ENCODE data around the gene PIGT. TPM values are rescaled to one million over a fixed set of nuclear protein-coding genes. Genes with fewer than 3 reads are reported as not detected.

The PIGT gene
- polyA plus RNA-seq, 1 of the 3 experiments (the other 2 are of a cell fraction): 144 TPM

DNA sequence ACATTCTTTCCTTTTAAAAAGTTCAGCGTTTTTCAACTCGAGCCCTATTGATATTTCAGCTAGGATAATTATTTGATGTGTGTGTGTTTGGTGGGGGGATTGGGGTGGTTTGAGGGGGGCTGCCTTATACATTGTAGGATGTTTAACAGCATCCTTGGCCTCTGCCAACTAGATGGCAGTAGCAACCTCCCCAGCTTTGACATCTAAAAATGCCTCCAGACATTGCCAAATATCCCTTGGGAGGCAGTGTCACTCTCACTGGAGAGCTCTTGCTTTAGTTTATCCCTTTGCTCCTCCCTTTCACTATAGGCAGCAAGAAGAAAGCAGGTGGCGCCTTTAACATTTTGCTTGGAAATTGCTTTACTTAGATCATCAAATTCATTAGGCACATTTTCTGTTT, 23.2 kb upstream of the PIGT start:
- H3K4me2 ChIP-seq: no peak overlapping the region
- H3K4me1 ChIP-seq (ENCODE audit: control insufficient read depth in 1 of 2, insufficient read depth in 2 of 2, low read depth in 1 of 2, low read length in 1 of 2): no peaks in the 10 kb centered on the region
- 79% methylated on average over 3 of the region's 3 CpGs for WGBS (ENCODE audit: low lambda C conversion rate)
- ChIA-PET POLR2A (no interaction called here), CTCF (interaction anchor here (0.6 to 3.4 kb wide), 6 partner anchors 10 to 1836 kb away, joined by 3 to 20 read pairs (median 4); no protein-coding TSS in a partner anchor)
- H3K36me3 ChIP-seq (replicated peaks in 1 of 2; ENCODE audit: control insufficient read depth in 1 of 2, insufficient read depth in 2 of 2, low read length in 1 of 2): peaks cover 0 to 2% of the 10 kb centered on the region in 2 experiments
- H3K27me3 ChIP-seq (ENCODE audit: insufficient read depth): no peaks in the 10 kb centered on the region
- no peak overlapping the region for H3K9ac ChIP-seq
- H3K4me3 ChIP-seq (ENCODE audit: low read depth in 2 of 2, low read length in 1 of 2): no peak overlapping the region
- H3K9me3 ChIP-seq: no peaks in the 10 kb centered on the region
- no peak overlapping the region for H2AFZ ChIP-seq (ENCODE audit: low read depth)
- no peaks in the 10 kb centered on the region for H4K20me1 ChIP-seq (ENCODE audit: insufficient read depth)
- no peaks in the 10 kb centered on the region for H3K9me2 ChIP-seq
- no peak for DNase-seq
- H3K79me2 ChIP-seq (ENCODE audit: insufficient read depth): no peaks in the 10 kb centered on the region
- peaks cover 5% of the 10 kb centered on the region for H3F3A ChIP-seq (replicated peaks; ENCODE audit: insufficient read depth)
- TF ChIP-seq EZH2phosphoT487 (IDR thresholded peaks at IDR 0.05; ENCODE audit: borderline replicate concordance, low read depth) (no peak), MEF2A (IDR thresholded peaks at IDR 0.05; ENCODE audit: borderline replicate concordance, low read depth) (no peak), GABPA (IDR thresholded peaks at IDR 0.05; ENCODE audit: low read depth) (no peak), FOSL2 (IDR thresholded peaks at IDR 0.05; ENCODE audit: borderline replicate concordance, low read depth) (no peak)
- TF ChIP-seq, protein P1, sequence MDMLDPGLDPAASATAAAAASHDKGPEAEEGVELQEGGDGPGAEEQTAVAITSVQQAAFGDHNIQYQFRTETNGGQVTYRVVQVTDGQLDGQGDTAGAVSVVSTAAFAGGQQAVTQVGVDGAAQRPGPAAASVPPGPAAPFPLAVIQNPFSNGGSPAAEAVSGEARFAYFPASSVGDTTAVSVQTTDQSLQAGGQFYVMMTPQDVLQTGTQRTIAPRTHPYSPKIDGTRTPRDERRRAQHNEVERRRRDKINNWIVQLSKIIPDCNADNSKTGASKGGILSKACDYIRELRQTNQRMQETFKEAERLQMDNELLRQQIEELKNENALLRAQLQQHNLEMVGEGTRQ (IDR thresholded peaks at IDR 0.05; ENCODE audit: borderline replicate concordance, low read depth, low read length): no peak
- H3K27ac ChIP-seq (ENCODE audit: low read depth in 2 of 2, low read length in 1 of 2): no peak overlapping the region

DNA sequence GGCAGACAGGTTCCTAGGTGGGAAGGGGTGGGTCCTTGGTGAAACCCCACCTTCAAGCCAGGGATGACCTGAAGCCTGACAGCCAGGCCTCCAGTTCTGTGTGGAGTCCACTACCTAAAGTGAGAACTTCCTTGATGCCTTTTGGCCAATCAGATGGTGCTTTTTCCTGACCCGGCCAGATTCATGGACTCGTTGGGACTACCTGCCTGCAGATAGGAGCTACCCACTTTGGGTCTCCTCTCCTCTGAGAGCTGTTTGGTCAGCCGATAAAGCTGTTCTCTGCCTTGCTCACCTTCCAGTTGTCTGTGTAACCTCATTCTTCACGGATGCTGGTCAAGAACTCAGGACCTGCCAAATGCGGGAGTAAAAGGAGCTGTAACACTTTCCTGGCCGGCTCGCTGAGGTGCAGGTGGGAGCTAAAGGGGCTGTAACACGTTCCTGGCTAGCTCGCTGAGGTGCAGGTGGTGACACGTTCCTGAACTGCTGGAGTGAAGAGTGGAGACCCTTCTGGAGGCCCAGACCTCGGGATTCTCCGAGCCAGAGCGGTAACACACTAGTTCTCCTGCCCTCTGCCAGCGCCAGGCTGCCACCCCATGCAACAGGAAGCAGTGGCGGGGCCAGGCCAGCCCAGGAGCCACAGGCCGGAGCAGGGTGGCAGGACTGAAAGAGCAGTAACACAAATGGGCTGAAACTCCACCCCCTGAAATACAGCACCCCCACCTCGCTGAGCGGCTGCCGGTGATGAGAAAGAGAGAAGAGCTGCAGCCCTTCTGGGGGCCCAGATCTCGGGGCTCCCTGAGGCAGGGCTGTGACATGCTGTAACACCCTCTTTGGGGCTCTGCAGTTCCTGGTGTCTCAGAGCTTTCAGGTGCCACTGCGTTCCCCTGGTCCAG, 21.5 kb upstream of the PIGT start:
- 87% methylated on average over 13 of the region's 21 CpGs for WGBS (ENCODE audit: low lambda C conversion rate)
- no peak for TF ChIP-seq EP300 (IDR thresholded peaks at IDR 0.05; ENCODE audit: borderline replicate concordance in 1 of 2, low read depth in 1 of 2, low read length in 1 of 2)
- TF ChIP-seq JUND (IDR thresholded peaks at IDR 0.05): no peak
- TF ChIP-seq, protein P2, sequence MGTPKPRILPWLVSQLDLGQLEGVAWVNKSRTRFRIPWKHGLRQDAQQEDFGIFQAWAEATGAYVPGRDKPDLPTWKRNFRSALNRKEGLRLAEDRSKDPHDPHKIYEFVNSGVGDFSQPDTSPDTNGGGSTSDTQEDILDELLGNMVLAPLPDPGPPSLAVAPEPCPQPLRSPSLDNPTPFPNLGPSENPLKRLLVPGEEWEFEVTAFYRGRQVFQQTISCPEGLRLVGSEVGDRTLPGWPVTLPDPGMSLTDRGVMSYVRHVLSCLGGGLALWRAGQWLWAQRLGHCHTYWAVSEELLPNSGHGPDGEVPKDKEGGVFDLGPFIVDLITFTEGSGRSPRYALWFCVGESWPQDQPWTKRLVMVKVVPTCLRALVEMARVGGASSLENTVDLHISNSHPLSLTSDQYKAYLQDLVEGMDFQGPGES (IDR thresholded peaks at IDR 0.05; ENCODE audit: low read depth, low read length): no peak
- no peak for TF ChIP-seq FOXJ3 (CRISPR knock-in tag; IDR thresholded peaks at IDR 0.05)
- TF ChIP-seq NFIC (IDR thresholded peaks at IDR 0.05; ENCODE audit: borderline replicate concordance): no peak
- no peak for TF ChIP-seq ELF1 (IDR thresholded peaks at IDR 0.05)
- TF ChIP-seq, protein P3, sequence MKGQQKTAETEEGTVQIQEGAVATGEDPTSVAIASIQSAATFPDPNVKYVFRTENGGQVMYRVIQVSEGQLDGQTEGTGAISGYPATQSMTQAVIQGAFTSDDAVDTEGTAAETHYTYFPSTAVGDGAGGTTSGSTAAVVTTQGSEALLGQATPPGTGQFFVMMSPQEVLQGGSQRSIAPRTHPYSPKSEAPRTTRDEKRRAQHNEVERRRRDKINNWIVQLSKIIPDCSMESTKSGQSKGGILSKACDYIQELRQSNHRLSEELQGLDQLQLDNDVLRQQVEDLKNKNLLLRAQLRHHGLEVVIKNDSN (IDR thresholded peaks at IDR 0.05; ENCODE audit: borderline replicate concordance, low read depth): no peak
- TF ChIP-seq, protein P4, sequence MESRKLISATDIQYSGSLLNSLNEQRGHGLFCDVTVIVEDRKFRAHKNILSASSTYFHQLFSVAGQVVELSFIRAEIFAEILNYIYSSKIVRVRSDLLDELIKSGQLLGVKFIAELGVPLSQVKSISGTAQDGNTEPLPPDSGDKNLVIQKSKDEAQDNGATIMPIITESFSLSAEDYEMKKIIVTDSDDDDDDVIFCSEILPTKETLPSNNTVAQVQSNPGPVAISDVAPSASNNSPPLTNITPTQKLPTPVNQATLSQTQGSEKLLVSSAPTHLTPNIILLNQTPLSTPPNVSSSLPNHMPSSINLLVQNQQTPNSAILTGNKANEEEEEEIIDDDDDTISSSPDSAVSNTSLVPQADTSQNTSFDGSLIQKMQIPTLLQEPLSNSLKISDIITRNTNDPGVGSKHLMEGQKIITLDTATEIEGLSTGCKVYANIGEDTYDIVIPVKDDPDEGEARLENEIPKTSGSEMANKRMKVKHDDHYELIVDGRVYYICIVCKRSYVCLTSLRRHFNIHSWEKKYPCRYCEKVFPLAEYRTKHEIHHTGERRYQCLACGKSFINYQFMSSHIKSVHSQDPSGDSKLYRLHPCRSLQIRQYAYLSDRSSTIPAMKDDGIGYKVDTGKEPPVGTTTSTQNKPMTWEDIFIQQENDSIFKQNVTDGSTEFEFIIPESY (IDR thresholded peaks at IDR 0.05; ENCODE audit: borderline replicate concordance, low read depth): no peak
- TF ChIP-seq TCF12 (IDR thresholded peaks at IDR 0.05): no peak
- no peak for TF ChIP-seq GATA2 (CRISPR knock-in tag; IDR thresholded peaks at IDR 0.05)
- TF ChIP-seq SMC3 (IDR thresholded peaks at IDR 0.05; ENCODE audit: low read depth, low read length): no peak
- no peak for TF ChIP-seq NRF1 (IDR thresholded peaks at IDR 0.05; ENCODE audit: low read depth, low read length)
- TF ChIP-seq CHD2 (IDR thresholded peaks at IDR 0.05; ENCODE audit: low read length, partially characterized antibody): no peak
- TF ChIP-seq, protein P5, sequence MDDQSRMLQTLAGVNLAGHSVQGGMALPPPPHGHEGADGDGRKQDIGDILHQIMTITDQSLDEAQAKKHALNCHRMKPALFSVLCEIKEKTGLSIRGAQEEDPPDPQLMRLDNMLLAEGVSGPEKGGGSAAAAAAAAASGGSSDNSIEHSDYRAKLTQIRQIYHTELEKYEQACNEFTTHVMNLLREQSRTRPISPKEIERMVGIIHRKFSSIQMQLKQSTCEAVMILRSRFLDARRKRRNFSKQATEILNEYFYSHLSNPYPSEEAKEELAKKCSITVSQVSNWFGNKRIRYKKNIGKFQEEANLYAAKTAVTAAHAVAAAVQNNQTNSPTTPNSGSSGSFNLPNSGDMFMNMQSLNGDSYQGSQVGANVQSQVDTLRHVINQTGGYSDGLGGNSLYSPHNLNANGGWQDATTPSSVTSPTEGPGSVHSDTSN (IDR thresholded peaks at IDR 0.05): no peak
- no peak for TF ChIP-seq FOXM1 (IDR thresholded peaks at IDR 0.05; ENCODE audit: low read depth)
- TF ChIP-seq, protein P6, sequence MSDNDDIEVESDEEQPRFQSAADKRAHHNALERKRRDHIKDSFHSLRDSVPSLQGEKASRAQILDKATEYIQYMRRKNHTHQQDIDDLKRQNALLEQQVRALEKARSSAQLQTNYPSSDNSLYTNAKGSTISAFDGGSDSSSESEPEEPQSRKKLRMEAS (IDR thresholded peaks at IDR 0.05; ENCODE audit: low read depth): no peak
- TF ChIP-seq RAD21 (IDR thresholded peaks at IDR 0.05; ENCODE audit: low read length): no peak

More for the DNA sequence above, 21.5 kb upstream of the PIGT start:
- Histone ChIP-seq H2AFZ (ENCODE audit: low read depth) (no peak overlapping the region), H3K4me2 (no peak overlapping the region), H3K9ac (no peak overlapping the region), H3K4me1 (ENCODE audit: control insufficient read depth in 1 of 2, insufficient read depth in 2 of 2, low read depth in 1 of 2, low read length in 1 of 2) (no peaks in the 10 kb centered on the region), H3K9me2 (no peaks in the 10 kb centered on the region), H3K27ac (ENCODE audit: low read depth in 2 of 2, low read length in 1 of 2) (no peak overlapping the region), H3F3A (replicated peaks; ENCODE audit: insufficient read depth) (peaks cover 5% of the 10 kb centered on the region), H3K9me3 (no peaks in the 10 kb centered on the region), H3K4me3 (ENCODE audit: low read depth in 2 of 2, low read length in 1 of 2) (no peak overlapping the region), H3K36me3 (replicated peaks in 1 of 2; ENCODE audit: control insufficient read depth in 1 of 2, insufficient read depth in 2 of 2, low read length in 1 of 2) (peaks cover 0 to 2% of the 10 kb centered on the region in 2 experiments), H3K79me2 (ENCODE audit: insufficient read depth) (no peaks in the 10 kb centered on the region), H4K20me1 (ENCODE audit: insufficient read depth) (no peaks in the 10 kb centered on the region), H3K27me3 (ENCODE audit: insufficient read depth) (no peaks in the 10 kb centered on the region)
- no peak for DNase-seq
- CTCF ChIA-PET: interaction anchor here (1.0 to 3.4 kb wide), 4 partner anchors 10 to 377 kb away, joined by 3 to 20 read pairs (median 6); no protein-coding TSS in a partner anchor
- POLR2A ChIA-PET: no interaction called here

All from SK-N-SH (cell line).